Naive thymus-derived CD8-positive, alpha-beta T cell (primary cell): ENCODE measurements around the gene RUNX3. TPM values are rescaled to one million over a fixed set of nuclear protein-coding genes. Genes with fewer than 3 reads are reported as not detected.
A peak's percentile ranks its signal among the peaks of the same experiment; 100 is the strongest.

Experiments used
- ATAC-seq, 2 donors: fragments of 150-1000 bp; cut with Tn5 transposase in 1 of 2; sonication (Bioruptor Pico), chemical (Tn5 transposase) in 1 of 2; 1 replicate in 1 of 2; 2 replicates in 1 of 2; pipeline ENCODE4 v1.10.0; 2021; ENCODE audit warnings: mild to moderate bottlenecking in 2 of 2, moderate library complexity in 2 of 2
- POLR2A ChIA-PET: fragments of 350-600 bp; sonication (Branson Sonifier 250); formaldehyde crosslinking; loops from one replicate; lab custom pipeline; 2021; ENCODE audit warnings: antibody characterized with exemption; lab: Charles Lee
- DNase-seq, 10 donors: peaks; one replicate each; pipeline versions ENCODE4 v3.0.0 to v3.0.0-alpha.2; 2020 to 2022
- H3K27ac Mint-ChIP-seq, 10 donors: one replicate each; pipeline ENCODE4 v1.8.0; 2020 to 2022; ENCODE audit warnings: mild to moderate bottlenecking in 10 of 10, mixed read lengths in 10 of 10, moderate library complexity in 4 of 10, inconsistent platforms in 1 of 10
- H3K27me3 Mint-ChIP-seq, 5 donors: one replicate each; pipeline ENCODE4 v1.8.0; 2021 to 2022; ENCODE audit warnings: mixed read lengths in 5 of 5
- H3K36me3 Mint-ChIP-seq, 3 donors: one replicate each; pipeline ENCODE4 v1.8.0; 2020 to 2022; ENCODE audit warnings: mixed read lengths in 3 of 3, mild to moderate bottlenecking in 2 of 3, inconsistent platforms in 1 of 3
- H3K4me1 Mint-ChIP-seq, 4 donors: one replicate each; pipeline ENCODE4 v1.8.0; 2021 to 2022; ENCODE audit warnings: mixed read lengths in 4 of 4
- H3K4me3 Mint-ChIP-seq, 10 donors: one replicate each; pipeline ENCODE4 v1.8.0; 2020 to 2022; ENCODE audit warnings: mild to moderate bottlenecking in 10 of 10, mixed read lengths in 10 of 10, moderate library complexity in 6 of 10, inconsistent platforms in 1 of 10
- H3K9me3 Mint-ChIP-seq, 9 donors: one replicate each; pipeline ENCODE4 v1.8.0; 2020 to 2022; ENCODE audit warnings: mixed read lengths in 9 of 9, mild to moderate bottlenecking in 3 of 9, inconsistent platforms in 1 of 9, moderate library complexity in 1 of 9
- polyA plus RNA-seq, 3 donors: library from polyadenylated mRNA; unstranded; fragments of 300-500 nt; fragmentation: Illumina TruSeq; gene quantifications; one replicate each; pipeline ENCODE4 v1.2.3, GENCODE V29; 2021
- total RNA-seq, 8 experiments: library from RNA in 2 of 8; stranded (reverse) in 2 of 8; gene quantifications; one replicate each; pipeline ENCODE4 v1.2.3 and lab custom pipeline; 2021 to 2026

RUNX3 gene
- total and polyA plus RNA-seq, 5 experiments from 2014 or later, result 22.0 to 95.3 (median 64.0) TPM

DNA sequence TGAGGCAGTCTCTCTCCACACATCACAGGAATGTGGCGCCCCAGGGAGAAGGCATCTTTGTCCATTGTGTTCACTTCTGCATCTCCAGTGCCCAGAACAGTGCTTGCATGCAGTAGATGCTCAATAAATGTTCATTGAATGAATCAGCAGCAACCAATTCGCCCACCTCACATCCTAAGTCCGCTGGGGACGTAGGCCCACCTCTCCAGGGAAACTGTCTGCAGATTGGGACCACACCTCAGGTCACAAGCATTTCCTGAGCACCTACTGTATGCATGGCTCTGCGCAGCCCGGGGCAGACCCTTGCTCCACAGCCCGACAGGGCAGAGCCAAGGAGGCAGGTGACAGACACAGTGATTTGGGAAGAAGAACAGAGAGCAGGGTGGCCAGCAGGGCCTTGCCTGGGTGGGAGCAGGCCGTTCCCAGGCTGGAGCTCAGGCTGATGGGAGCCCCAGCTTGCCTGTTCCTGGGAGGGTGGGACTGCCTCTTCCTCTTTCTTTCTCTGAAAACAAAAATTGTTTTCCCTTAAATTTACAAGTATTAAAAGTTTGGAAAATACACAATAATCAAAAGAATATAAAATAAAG lies 25.8 kb upstream of the RUNX3 start:
- ATAC-seq (no peak), DNase-seq (no peak)
- Mint-ChIP-seq H3K4me1 (peaks cover 43 to 97% (median 91%) of the 10 kb centered on the region in 4 donors), H3K27me3 (no peaks in the 10 kb centered on the region), H3K36me3 (peaks cover 0 to 10% (median 5%) of the 10 kb centered on the region in 3 donors), H3K4me3 (peak overlapping the region in 6 of 10 donors; percentile 33 to 80 (median 62)), H3K27ac (peak overlapping the region; percentile 51 to 98 (median 85)), H3K9me3 (no peaks in the 10 kb centered on the region)
- POLR2A ChIA-PET, result interaction anchor here (1.3 to 6.1 kb wide), 3 partner anchors 8 to 67 kb away, joined by 3 to 47 read pairs (median 9); no protein-coding TSS in a partner anchor

DNA sequence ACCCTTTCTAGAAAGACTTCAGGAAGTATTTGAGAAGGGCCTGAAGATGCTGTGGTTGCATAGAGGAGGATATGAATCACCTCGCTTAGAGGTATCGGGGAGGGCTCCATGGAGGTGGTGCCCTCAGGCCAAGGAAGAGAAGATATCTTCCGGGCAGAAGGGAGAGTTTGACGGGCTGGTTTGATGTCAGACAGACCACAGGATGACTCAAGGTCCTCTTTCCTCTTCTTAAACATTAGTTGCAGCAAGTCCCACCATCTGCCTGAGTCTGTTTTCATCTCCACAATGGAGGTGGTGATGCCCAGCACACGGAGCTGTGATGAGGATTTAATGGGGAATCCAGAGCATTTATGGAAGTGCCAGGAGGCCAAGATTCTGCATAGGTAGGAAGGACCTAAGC lies 25.1 kb upstream of the RUNX3 start:
- peak; percentile 73 to 75 for ATAC-seq
- H3K4me1 Mint-ChIP-seq, result peaks cover 43 to 96% (median 90%) of the 10 kb centered on the region in 4 donors
- peak in 5 of 10 donors; percentile 21 to 76 (median 49) for DNase-seq
- H3K9me3 Mint-ChIP-seq, result no peaks in the 10 kb centered on the region
- H3K27ac Mint-ChIP-seq, result peak overlapping the region; percentile 51 to 98 (median 89)
- H3K36me3 Mint-ChIP-seq, result peaks cover 0 to 12% (median 5%) of the 10 kb centered on the region in 3 donors
- H3K27me3 Mint-ChIP-seq, result no peaks in the 10 kb centered on the region
- POLR2A ChIA-PET, result interaction anchor here (1.7 to 6.1 kb wide), 3 partner anchors 8 to 27 kb away, joined by 9 to 47 read pairs (median 12); no protein-coding TSS in a partner anchor
- peak overlapping the region; percentile 31 to 88 (median 75) for H3K4me3 Mint-ChIP-seq

DNA sequence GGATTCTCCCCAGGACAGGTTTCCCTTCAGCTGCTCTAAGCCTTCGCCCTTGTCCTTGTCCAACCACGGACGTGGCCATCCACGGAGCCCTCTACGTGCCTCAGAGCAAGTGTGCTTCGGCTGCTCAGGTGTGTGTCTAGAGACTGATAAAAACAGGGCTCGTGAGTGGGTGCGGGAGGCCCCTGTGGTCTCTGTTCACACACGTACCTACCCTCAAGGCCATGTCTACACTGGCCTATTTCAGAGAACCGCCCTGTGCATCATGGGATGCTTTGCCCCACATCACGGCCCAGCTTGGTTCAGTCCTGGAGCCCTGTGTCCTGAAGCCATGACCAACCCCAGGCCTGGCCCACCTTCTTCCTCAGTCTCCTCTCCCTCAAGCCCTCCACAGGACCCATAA lies 24.6 kb upstream of the RUNX3 start:
- H3K27me3 Mint-ChIP-seq, result no peaks in the 10 kb centered on the region
- H3K9me3 Mint-ChIP-seq, result no peaks in the 10 kb centered on the region
- peak overlapping the region; percentile 51 to 98 (median 89) for H3K27ac Mint-ChIP-seq
- ATAC-seq (peak; percentile 28 to 33), DNase-seq (no peak)
- POLR2A ChIA-PET, result interaction anchor here (0.8 to 6.1 kb wide), 7 partner anchors 10 to 69 kb away, joined by 3 to 47 read pairs (median 6); no protein-coding TSS in a partner anchor
- H3K4me1 Mint-ChIP-seq, result peaks cover 42 to 96% (median 89%) of the 10 kb centered on the region in 4 donors
- H3K36me3 Mint-ChIP-seq, result peaks cover 0 to 12% (median 5%) of the 10 kb centered on the region in 3 donors
- H3K4me3 Mint-ChIP-seq, result peak overlapping the region; percentile 31 to 88 (median 75)

DNA sequence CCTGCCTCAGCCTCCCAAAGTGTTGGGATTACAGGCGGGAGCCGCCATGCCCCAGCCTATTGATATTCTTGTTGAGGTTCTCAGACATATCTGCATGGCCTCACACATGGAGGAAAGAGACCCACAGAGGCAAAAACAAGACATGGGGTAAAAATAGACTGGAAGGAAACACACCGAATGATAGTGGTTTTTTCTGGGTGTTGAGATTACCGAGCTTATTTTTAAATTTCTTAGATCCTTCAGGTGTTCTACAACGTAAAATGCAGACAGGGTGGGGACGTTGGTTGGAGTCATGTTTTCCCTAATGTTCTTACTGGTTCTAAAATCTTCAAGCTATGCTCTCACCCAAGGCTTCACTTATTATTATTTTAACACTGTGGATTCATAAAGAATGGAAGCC lies 23.9 kb upstream of the RUNX3 start:
- Mint-ChIP-seq H3K27ac (peak overlapping the region; percentile 51 to 98 (median 89)), H3K4me1 (peaks cover 42 to 96% (median 90%) of the 10 kb centered on the region in 4 donors), H3K27me3 (no peaks in the 10 kb centered on the region), H3K36me3 (peaks cover 0 to 12% (median 5%) of the 10 kb centered on the region in 3 donors), H3K9me3 (no peaks in the 10 kb centered on the region), H3K4me3 (peak overlapping the region in 9 of 10 donors; percentile 43 to 88 (median 75))
- DNase-seq (no peak), ATAC-seq (peak; percentile 39 to 46)
- POLR2A ChIA-PET, result interaction anchor here (0.7 to 6.1 kb wide), 10 partner anchors 10 to 69 kb away, joined by 3 to 47 read pairs (median 5); partner anchors contain the start of gene RUNX3

DNA sequence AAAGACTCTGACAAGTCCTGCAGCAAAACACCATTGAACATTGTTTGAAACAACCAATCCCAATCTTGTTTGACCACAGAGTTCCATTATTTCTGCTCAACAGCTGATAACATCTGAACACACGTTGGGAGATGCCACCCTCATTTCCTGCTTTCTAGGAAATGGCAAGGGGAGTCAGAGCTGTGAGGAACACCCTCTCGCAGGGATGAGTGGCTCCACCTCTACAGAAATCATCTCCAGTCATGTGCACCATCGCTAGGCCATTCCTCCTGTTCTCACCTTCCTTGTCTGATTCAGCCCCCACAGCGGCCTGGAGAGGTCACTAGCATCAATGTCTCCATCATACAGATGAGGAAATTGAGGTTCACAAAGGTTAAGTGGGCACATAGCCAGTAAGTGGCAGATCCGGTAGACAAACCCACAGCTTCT lies 22.4 kb upstream of the RUNX3 start:
- Mint-ChIP-seq H3K27me3 (peaks cover 0 to 2% (median 0%) of the 10 kb centered on the region in 5 donors), H3K4me3 (peak overlapping the region; percentile 37 to 80 (median 56)), H3K9me3 (no peaks in the 10 kb centered on the region), H3K4me1 (peaks cover 51 to 96% (median 89%) of the 10 kb centered on the region in 4 donors), H3K27ac (peak overlapping the region; percentile 20 to 92 (median 76)), H3K36me3 (peaks cover 0 to 12% (median 5%) of the 10 kb centered on the region in 3 donors)
- DNase-seq (no peak), ATAC-seq (peak; percentile 8 to 44)
- POLR2A ChIA-PET, result interaction anchor here (0.7 to 6.1 kb wide), 13 partner anchors 8 to 295 kb away, joined by 3 to 47 read pairs (median 3); partner anchors contain the start of genes RSRP1, RUNX3 and SYF2

DNA sequence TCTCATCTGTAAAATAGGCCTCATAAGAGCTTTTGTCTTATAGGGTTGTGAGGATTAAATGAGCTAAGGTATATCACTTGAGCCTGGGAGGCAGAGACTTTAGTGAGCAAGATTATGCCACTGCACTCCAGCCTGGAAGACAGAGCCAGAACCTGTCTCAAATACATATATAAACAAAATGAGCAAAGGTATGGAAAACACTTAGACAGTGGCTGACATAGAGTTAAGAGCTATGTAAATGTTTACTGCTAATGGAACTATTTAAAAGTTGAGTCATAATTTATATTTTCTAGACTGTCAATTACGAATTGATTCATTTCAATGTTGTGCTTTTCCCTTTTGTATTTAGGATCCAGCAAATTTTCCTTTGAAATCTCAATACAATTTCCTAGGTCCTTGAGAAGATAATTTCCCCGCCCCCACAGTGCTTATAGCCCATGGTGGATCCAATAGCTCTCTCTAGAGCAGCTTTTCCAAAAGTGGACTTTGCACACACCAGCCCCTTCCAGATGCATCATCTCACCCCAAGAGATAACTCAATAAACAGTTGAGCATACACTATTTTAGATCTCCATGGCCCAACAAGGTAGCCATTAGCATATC lies 21.8 kb upstream of the RUNX3 start:
- Mint-ChIP-seq H3K4me1 (peaks cover 49 to 96% (median 87%) of the 10 kb centered on the region in 4 donors), H3K27me3 (peaks cover 0 to 2% (median 0%) of the 10 kb centered on the region in 5 donors), H3K9me3 (no peaks in the 10 kb centered on the region), H3K36me3 (peaks cover 0 to 11% (median 5%) of the 10 kb centered on the region in 3 donors), H3K27ac (peak overlapping the region; percentile 20 to 92 (median 74)), H3K4me3 (peak overlapping the region in 7 of 10 donors; percentile 23 to 80 (median 67))
- DNase-seq (no peak), ATAC-seq (no peak)
- POLR2A ChIA-PET, result interaction anchor here (0.5 to 6.1 kb wide), 12 partner anchors 8 to 295 kb away, joined by 3 to 47 read pairs (median 4); partner anchors contain the start of genes RSRP1 and RUNX3

DNA sequence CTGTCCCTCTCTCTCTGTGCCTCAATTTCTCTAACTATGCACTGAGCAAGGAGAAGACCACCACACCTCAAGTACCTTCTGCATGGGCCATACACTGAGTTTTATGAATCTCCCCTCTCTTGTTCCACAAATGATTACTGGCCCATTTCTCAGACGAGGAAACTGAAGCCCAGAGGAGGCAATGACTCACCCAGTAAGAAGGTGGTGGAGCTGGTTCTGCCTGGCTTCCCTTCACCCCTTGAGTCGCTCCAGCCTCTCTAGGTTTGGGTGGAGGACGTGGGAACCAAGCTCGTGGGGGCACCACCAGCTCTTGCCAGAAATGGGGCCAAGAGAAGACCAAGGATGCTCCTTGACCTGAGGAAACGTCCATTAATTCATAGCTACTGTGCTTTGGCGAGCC lies 21.3 kb upstream of the RUNX3 start:
- Mint-ChIP-seq H3K9me3 (no peaks in the 10 kb centered on the region), H3K4me3 (peak overlapping the region in 1 of 10 donors; percentile 80), H3K4me1 (peaks cover 46 to 90% (median 85%) of the 10 kb centered on the region in 4 donors), H3K27ac (peak overlapping the region in 6 of 10 donors; percentile 7 to 92 (median 74)), H3K36me3 (peaks cover 0 to 9% (median 5%) of the 10 kb centered on the region in 3 donors), H3K27me3 (peaks cover 0 to 2% (median 0%) of the 10 kb centered on the region in 5 donors)
- ATAC-seq, result no peak
- no peak for DNase-seq
- POLR2A ChIA-PET, result interaction anchor here (0.5 to 6.1 kb wide), 8 partner anchors 9 to 296 kb away, joined by 3 to 47 read pairs (median 6); partner anchors contain the start of genes RSRP1 and RUNX3

DNA sequence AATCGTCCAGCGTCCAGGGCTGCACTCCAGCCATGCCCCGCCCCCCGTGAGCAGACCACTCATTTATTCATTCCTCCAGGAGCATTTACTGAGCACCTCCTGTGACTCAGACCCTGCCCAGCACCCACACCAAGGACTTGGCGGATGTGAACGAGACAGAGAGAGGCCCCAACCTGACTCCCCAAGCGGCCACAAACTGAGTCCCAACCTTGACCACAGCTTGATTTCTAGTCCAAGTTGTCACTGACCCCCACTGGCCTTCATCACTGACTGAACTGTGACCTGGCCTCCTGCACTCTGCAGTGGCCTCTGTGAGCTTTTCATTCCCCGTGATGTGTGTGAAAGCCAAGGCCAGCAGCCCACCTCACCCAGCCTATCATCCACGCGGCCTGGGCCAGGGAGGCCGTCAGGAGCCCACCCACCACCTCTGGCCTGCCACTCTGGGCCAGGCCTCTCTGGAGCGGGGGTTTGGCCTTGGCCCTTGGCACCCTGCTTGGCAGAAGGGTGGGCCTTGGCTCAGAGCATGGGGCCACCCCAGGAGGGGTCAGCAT lies 19.3 kb upstream of the RUNX3 start:
- DNase-seq, result no peak
- no peaks in the 10 kb centered on the region for H3K9me3 Mint-ChIP-seq
- POLR2A ChIA-PET, result interaction anchor here (2.3 kb wide), 1 partner anchor 88 kb away, joined by 5 read pairs; no protein-coding TSS in a partner anchor
- H3K36me3 Mint-ChIP-seq, result peaks cover 0 to 7% (median 0%) of the 10 kb centered on the region in 3 donors
- peaks cover 42 to 82% (median 72%) of the 10 kb centered on the region in 4 donors for H3K4me1 Mint-ChIP-seq
- ATAC-seq, result no peak
- peak overlapping the region in 6 of 10 donors; percentile 30 to 70 (median 57) for H3K27ac Mint-ChIP-seq
- peaks cover 0 to 2% (median 0%) of the 10 kb centered on the region in 5 donors for H3K27me3 Mint-ChIP-seq
- H3K4me3 Mint-ChIP-seq, result peak overlapping the region in 1 of 10 donors; percentile 29

DNA sequence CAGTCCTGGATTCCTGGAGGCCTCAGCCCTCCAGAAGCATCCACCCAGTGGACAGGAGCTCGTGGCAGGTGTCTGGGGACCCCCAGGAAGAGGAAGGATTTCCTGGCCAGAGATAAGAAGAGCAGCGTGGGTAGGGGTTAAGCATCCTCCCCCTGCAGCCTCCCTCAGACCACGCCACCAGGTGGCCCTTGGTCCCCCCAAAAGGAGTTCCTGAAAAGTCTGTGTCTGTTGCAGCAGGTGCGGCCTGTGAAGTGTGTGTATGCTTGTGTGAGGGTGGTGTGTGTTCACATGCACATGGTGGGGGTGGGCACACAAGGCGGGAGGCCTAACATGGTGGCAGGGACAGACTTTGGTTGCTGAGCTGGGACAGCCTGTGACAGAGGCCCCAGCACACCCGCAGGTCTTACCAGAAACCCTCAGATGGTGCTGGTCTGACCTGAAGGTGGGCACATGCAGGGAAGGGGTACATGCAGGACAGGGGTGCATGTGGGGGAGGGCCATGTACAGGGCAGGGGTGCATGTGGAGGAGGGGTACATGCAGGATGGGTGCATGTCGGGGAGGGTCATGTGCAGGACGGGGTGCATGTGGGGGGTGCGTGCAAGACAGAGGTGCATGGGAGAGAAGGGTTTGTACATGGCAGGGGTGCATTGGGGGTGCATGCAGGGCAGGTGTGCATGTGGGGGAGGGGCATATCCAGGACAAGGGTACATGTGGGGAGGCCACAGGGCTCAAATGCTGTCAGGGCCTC lies 18.2 kb upstream of the RUNX3 start:
- H3K27me3 Mint-ChIP-seq, result peaks cover 0 to 2% (median 0%) of the 10 kb centered on the region in 5 donors
- ATAC-seq, result peak in 1 of 2 donors; percentile 26
- H3K4me1 Mint-ChIP-seq, result peaks cover 40 to 83% (median 67%) of the 10 kb centered on the region in 4 donors
- H3K9me3 Mint-ChIP-seq, result no peaks in the 10 kb centered on the region
- peak overlapping the region; percentile 26 to 89 (median 72) for H3K27ac Mint-ChIP-seq
- no peak for DNase-seq
- POLR2A ChIA-PET, result interaction anchor here (2.2 to 2.3 kb wide), 2 partner anchors 8 to 90 kb away, joined by 5 to 9 read pairs; no protein-coding TSS in a partner anchor
- peaks cover 0 to 7% (median 0%) of the 10 kb centered on the region in 3 donors for H3K36me3 Mint-ChIP-seq
- H3K4me3 Mint-ChIP-seq, result peak overlapping the region in 3 of 10 donors; percentile 15 to 41 (median 38)

DNA sequence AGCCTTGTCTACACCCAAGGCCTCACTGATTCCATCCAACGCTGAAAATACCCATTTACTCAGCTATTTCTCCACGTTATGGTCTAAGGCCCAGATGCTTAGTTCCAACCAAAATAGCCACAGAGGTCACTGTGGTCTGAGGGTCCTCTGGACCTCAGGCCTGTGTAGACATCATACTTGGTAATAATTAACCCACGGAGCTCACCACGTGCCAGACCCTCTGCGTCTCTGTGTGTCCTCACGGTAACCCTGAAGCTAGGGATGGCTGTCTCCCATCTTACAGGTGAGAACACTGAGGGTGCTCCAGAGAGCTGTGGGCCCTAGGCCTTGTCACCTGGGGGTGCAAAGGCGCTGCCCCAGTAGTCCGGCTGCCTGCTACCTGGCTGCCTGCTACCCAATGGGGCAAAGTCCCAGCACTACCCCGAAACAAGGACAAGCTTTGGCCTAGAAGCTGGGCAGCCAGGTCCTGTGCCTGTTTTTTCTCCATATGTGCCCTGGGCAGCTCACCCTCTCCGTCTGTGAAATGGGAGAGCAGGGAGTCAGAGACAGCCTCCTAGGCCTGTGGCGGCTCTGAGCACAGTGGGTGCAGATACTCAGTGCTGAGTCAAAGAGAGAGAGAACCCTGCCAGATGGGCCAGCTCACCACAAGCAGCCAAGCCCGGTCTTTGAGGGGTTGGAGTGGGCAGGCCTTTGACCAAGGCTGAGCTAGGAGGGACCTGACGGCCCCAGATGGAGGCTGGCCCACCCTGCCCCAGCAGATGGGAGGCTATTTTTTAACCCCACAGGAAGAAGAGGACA lies 17.0 kb upstream of the RUNX3 start:
- Mint-ChIP-seq H3K4me1 (peaks cover 36 to 79% (median 60%) of the 10 kb centered on the region in 4 donors), H3K27me3 (peaks cover 0 to 2% (median 0%) of the 10 kb centered on the region in 5 donors), H3K36me3 (peaks cover 0 to 7% (median 0%) of the 10 kb centered on the region in 3 donors), H3K4me3 (peak overlapping the region in 1 of 10 donors; percentile 18), H3K9me3 (no peaks in the 10 kb centered on the region), H3K27ac (peak overlapping the region in 8 of 10 donors; percentile 18 to 81 (median 69))
- DNase-seq (no peak), ATAC-seq (no peak)
- POLR2A ChIA-PET, result interaction anchor here (1.2 to 2.3 kb wide), 3 partner anchors 10 to 91 kb away, joined by 4 to 9 read pairs (median 5); no protein-coding TSS in a partner anchor
